HepG2 (cell line): ENCODE results near the gene CLTCL1. TPM values are rescaled to one million over a fixed set of nuclear protein-coding genes. Genes with fewer than 3 reads are reported as not detected.
A peak's percentile ranks its signal among the peaks of the same experiment; 100 is the strongest.

Experiments used
- DRAP1 ChIP-seq: IDR thresholded peaks from 2 replicates; pipeline ENCODE4 v1.6.1; 2016; ENCODE audit warnings: missing genetic modification reagents, missing compliant biosample characterization
- EP300 ChIP-seq, 3 experiments: sonication (generic) in 1 of 3; formaldehyde crosslinking in 1 of 3; IDR thresholded peaks; 2 replicates each; pipeline versions ENCODE4 v1.5.1 to v1.6.1; 2011 to 2020; ENCODE audit warnings: low read depth in 2 of 3, low read length in 2 of 3, borderline replicate concordance in 1 of 3, improper control_type of control experiment in 1 of 3, mild to moderate bottlenecking in 1 of 3, missing genetic modification reagents in 1 of 3, moderate library complexity in 1 of 3
- FOXC1 ChIP-seq: sonication (generic); formaldehyde crosslinking; IDR thresholded peaks from 2 replicates; pipeline ENCODE4 v1.8.0; 2022; ENCODE audit warnings: mild to moderate bottlenecking, missing genetic modification reagents, borderline replicate concordance
- IKZF4 ChIP-seq: sonication (generic); formaldehyde crosslinking; IDR thresholded peaks from 2 replicates; pipeline ENCODE4 v1.5.1; 2020; ENCODE audit warnings: borderline replicate concordance, mild to moderate bottlenecking, low read depth, missing genetic modification reagents; ENCODE audit errors: not compliant biosample characterization
- LCORL ChIP-seq, 2 experiments: fragments of 450-650 bp in 1 of 2; sonication (generic) in 1 of 2; formaldehyde crosslinking in 1 of 2; IDR thresholded peaks; 2 replicates each; pipeline versions ENCODE4 v1.5.0 to v1.6.1; 2017 to 2020; ENCODE audit warnings: antibody characterized with exemption in 1 of 2, missing genetic modification reagents in 1 of 2
- MEIS1 ChIP-seq: sonication (generic); formaldehyde crosslinking; IDR thresholded peaks from 2 replicates; pipeline ENCODE4 v1.9.0; 2021; ENCODE audit warnings: mild to moderate bottlenecking, missing genetic modification reagents, moderate library complexity, borderline replicate concordance
- MLX ChIP-seq: IDR thresholded peaks from 2 replicates; pipeline ENCODE4 v1.6.1; 2016
- PITX1 ChIP-seq: sonication (generic); formaldehyde crosslinking; IDR thresholded peaks from 2 replicates; pipeline ENCODE4 v1.5.1; 2020; ENCODE audit warnings: mild to moderate bottlenecking, missing genetic modification reagents
- POGZ ChIP-seq: sonication (generic); formaldehyde crosslinking; IDR thresholded peaks from 2 replicates; pipeline ENCODE4 v1.4.0; 2020; ENCODE audit warnings: mild to moderate bottlenecking, missing genetic modification reagents
- RARA ChIP-seq: IDR thresholded peaks from 2 replicates; pipeline ENCODE4 v1.6.1; 2016; ENCODE audit warnings: missing genetic modification reagents, missing compliant biosample characterization
- RXRB ChIP-seq: IDR thresholded peaks from 2 replicates; pipeline ENCODE4 v1.6.1; 2016; ENCODE audit warnings: borderline replicate concordance, missing genetic modification reagents, missing compliant biosample characterization
- SAP130 ChIP-seq: IDR thresholded peaks from 2 replicates; pipeline ENCODE4 v1.6.1; 2016; ENCODE audit warnings: low read depth
- SIX1 ChIP-seq: sonication (generic); formaldehyde crosslinking; IDR thresholded peaks from 2 replicates; pipeline ENCODE4 v1.4.0; 2020; ENCODE audit warnings: missing genetic modification reagents, borderline replicate concordance
- TFDP2 ChIP-seq: sonication (generic); formaldehyde crosslinking; IDR thresholded peaks from 2 replicates; pipeline ENCODE4 v1.4.0; 2020; ENCODE audit warnings: missing genetic modification reagents
- ZFP36L1 ChIP-seq: sonication (generic); formaldehyde crosslinking; IDR thresholded peaks from 2 replicates; pipeline ENCODE4 v1.8.0; 2022; ENCODE audit warnings: mild to moderate bottlenecking, missing genetic modification reagents, moderate library complexity
- ZFP82 ChIP-seq: sonication (generic); formaldehyde crosslinking; IDR thresholded peaks from 2 replicates; pipeline ENCODE4 v1.5.1; 2020; ENCODE audit warnings: mild to moderate bottlenecking, missing genetic modification reagents, borderline replicate concordance
- ZNF180 ChIP-seq: sonication (generic); formaldehyde crosslinking; IDR thresholded peaks from 2 replicates; pipeline ENCODE4 v1.4.0; 2020; ENCODE audit warnings: low read depth, missing genetic modification reagents, borderline replicate concordance
- ZNF326 ChIP-seq: sonication (generic); formaldehyde crosslinking; IDR thresholded peaks from 2 replicates; pipeline ENCODE4 v1.4.0; 2020; ENCODE audit warnings: missing genetic modification reagents, borderline replicate concordance
- ZNF383 ChIP-seq: sonication (generic); formaldehyde crosslinking; IDR thresholded peaks from 2 replicates; pipeline ENCODE4 v1.4.0; 2020; ENCODE audit warnings: missing genetic modification reagents, mild to moderate bottlenecking, borderline replicate concordance
- ZNF607 ChIP-seq: sonication (generic); formaldehyde crosslinking; IDR thresholded peaks from 2 replicates; pipeline ENCODE4 v1.5.1; 2020; ENCODE audit warnings: missing genetic modification reagents, mild to moderate bottlenecking, borderline replicate concordance
- ZNF710 ChIP-seq: sonication (generic); formaldehyde crosslinking; IDR thresholded peaks from 2 replicates; pipeline ENCODE4 v1.5.0; 2020; ENCODE audit warnings: mild to moderate bottlenecking, missing genetic modification reagents, borderline replicate concordance
- ZSCAN20 ChIP-seq: sonication (generic); formaldehyde crosslinking; IDR thresholded peaks from 2 replicates; pipeline ENCODE4 v1.4.0; 2020; ENCODE audit warnings: missing genetic modification reagents, mild to moderate bottlenecking, borderline replicate concordance
- polyA plus RNA-seq, 8 experiments: library from polyadenylated mRNA; depleted of rRNA in 3 of 8; stranded (reverse) in 7 of 8; unstranded in 1 of 8; fragments of >200 nt; fragmentation: Illumina TruSeq in 4 of 8; extraction: Trizol in 4 of 8; gene quantifications; 2 replicates each; pipeline versions ENCODE4 v1.2.1 to v1.2.3, GENCODE V29; 2011 to 2016; ENCODE audit warnings: low read depth in 4 of 8, missing spikeins in 1 of 8, mixed read lengths in 1 of 8; ENCODE audit not compliant: insufficient read depth in 1 of 8
- total RNA-seq, 5 experiments: library from RNA; depleted of rRNA; stranded (reverse); fragments of >200 nt; fragmentation: Illumina TruSeq; extraction: Trizol; gene quantifications; 2 replicates each; pipeline ENCODE4 v1.2.3, GENCODE V29; 2016; ENCODE audit warnings: low read depth in 1 of 5

The CLTCL1 gene
- total and polyA plus RNA-seq, 2 of the 13 experiments (the other 11 are each of a cell fraction or from before 2014, with no cell fraction given) = 8.1 to 10.9 TPM

GRCh38 chr22:19336133-19337075 is 44.9 kb upstream of the CLTCL1 start (continued):
- no peak for TF ChIP-seq IKZF4 (CRISPR knock-in tag)
- TF ChIP-seq SAP130 (CRISPR knock-in tag) = peak; percentile 48; the same call in 1 of the 2 replicates
- peak; percentile 76 for TF ChIP-seq POGZ (CRISPR knock-in tag)
- TF ChIP-seq ZSCAN20 = no peak
- 0 out of 2 replicates have a peak, but pooled peaks have one; percentile 37 for TF ChIP-seq ZNF710 (CRISPR knock-in tag)
- no peak for TF ChIP-seq TFDP2
- no peak for TF ChIP-seq MLX (CRISPR knock-in tag)
- no peak for TF ChIP-seq MEIS1 (CRISPR knock-in tag)
- no peak for TF ChIP-seq ZFP36L1 (CRISPR knock-in tag)
- TF ChIP-seq ZNF180 (CRISPR knock-in tag) = no peak
- 0 out of 2 replicates have a peak, but pooled peaks have one; percentile 20 for TF ChIP-seq DRAP1 (CRISPR knock-in tag)
- TF ChIP-seq SIX1 = peak; percentile 81; the same call in 1 of the 2 replicates
- TF ChIP-seq RXRB (CRISPR knock-in tag) = 0 out of 2 replicates have a peak, but pooled peaks have one; percentile 18
- TF ChIP-seq FOXC1 (CRISPR knock-in tag) = no peak
- no peak for TF ChIP-seq ZFP82
- TF ChIP-seq EP300 (IDR thresholded peaks at IDR 0.05; ENCODE audit: low read depth in 2 of 2, low read length in 2 of 2) = no peak
- TF ChIP-seq EP300 (CRISPR knock-in tag; IDR thresholded peaks at IDR 0.05; ENCODE audit: borderline replicate concordance) = no peak
- 0 out of 2 replicates have a peak, but pooled peaks have one; percentile 27 for TF ChIP-seq PITX1 (CRISPR knock-in tag)
- no peak for TF ChIP-seq LCORL (IDR thresholded peaks at IDR 0.05)
- no peak for TF ChIP-seq LCORL (CRISPR knock-in tag; IDR thresholded peaks at IDR 0.05)
- no peak for TF ChIP-seq ZNF326 (CRISPR knock-in tag)
- no peak for TF ChIP-seq ZNF607
- no peak for TF ChIP-seq ZNF383
- peak; percentile 44; the same call in 1 of the 2 replicates for TF ChIP-seq RARA (CRISPR knock-in tag)
